CD4-positive, alpha-beta T cell (primary cell): Measurements from ENCODE around the gene GDNF. TPM values are rescaled to one million over a fixed set of nuclear protein-coding genes. Genes with fewer than 3 reads are reported as not detected.

Experiments
- ATAC-seq: fragments of 200-7000 bp; cut with Tn5 transposase; one replicate; pipeline ENCODE4 v1.10.0; 2022; ENCODE audit warnings: mild to moderate bottlenecking; ENCODE audit not compliant: poor library complexity
- CTCF ChIA-PET: fragments of 350-600 bp; sonication (Branson Sonifier 250); formaldehyde crosslinking; loops from one replicate; lab custom pipeline; 2021; ENCODE audit warnings: antibody characterized with exemption, inconsistent platforms; lab: Charles Lee
- POLR2A ChIA-PET: fragments of 350-600 bp; sonication (Branson Sonifier 250); formaldehyde crosslinking; loops from one replicate; lab custom pipeline; 2021; ENCODE audit warnings: antibody characterized with exemption, inconsistent platforms; lab: Charles Lee
- DNase-seq, 14 experiments: peaks; one replicate each; pipeline ENCODE4 v3.0.0-alpha.2; 2013 to 2020; ENCODE audit warnings: mixed read lengths in 2 of 14
- H3K27ac ChIP-seq, 2 donors: one replicate each; pipeline versions ENCODE4 v1.5.1 to v1.7.0; 2013; ENCODE audit warnings: low read length in 2 of 2, low read depth in 1 of 2, mild to moderate bottlenecking in 1 of 2
- H3K27me3 ChIP-seq, 2 experiments: 1 replicate in 1 of 2; 2 replicates in 1 of 2; pipeline versions ENCODE4 v1.6.1 to v1.7.0; 2013; ENCODE audit warnings: low read length in 2 of 2, control low read depth in 1 of 2, mild to moderate bottlenecking in 1 of 2, moderate library complexity in 1 of 2; ENCODE audit not compliant: insufficient read depth in 2 of 2, control insufficient read depth in 1 of 2
- H3K36me3 ChIP-seq: one replicate; pipeline ENCODE4 v1.6.1; 2013; ENCODE audit warnings: low read length, control low read depth; ENCODE audit not compliant: insufficient read depth
- H3K4me1 ChIP-seq: one replicate; pipeline ENCODE4 v1.6.1; 2013; ENCODE audit warnings: low read length, control low read depth; ENCODE audit not compliant: insufficient read depth
- H3K4me3 ChIP-seq: one replicate; pipeline ENCODE4 v1.5.1; 2013; ENCODE audit warnings: mild to moderate bottlenecking, low read length, moderate library complexity
- H3K9me3 ChIP-seq, 2 experiments: 1 replicate in 1 of 2; 2 replicates in 1 of 2; pipeline versions ENCODE4 v1.6.1 to v1.7.0; 2013; ENCODE audit warnings: low read length in 2 of 2, mild to moderate bottlenecking in 2 of 2, control low read depth in 1 of 2, moderate library complexity in 1 of 2; ENCODE audit not compliant: control insufficient read depth in 1 of 2, insufficient read depth in 1 of 2
- H3K27ac Mint-ChIP-seq: one replicate; pipeline ENCODE4 v1.8.0; 2020; ENCODE audit warnings: mixed read lengths
- H3K27me3 Mint-ChIP-seq: one replicate; pipeline ENCODE4 v1.8.0; 2021; ENCODE audit warnings: mixed read lengths
- H3K36me3 Mint-ChIP-seq: one replicate; pipeline ENCODE4 v1.8.0; 2021; ENCODE audit warnings: low read depth, mixed read lengths
- H3K4me1 Mint-ChIP-seq: one replicate; pipeline ENCODE4 v1.8.0; 2021; ENCODE audit warnings: low read depth, mixed read lengths
- H3K4me3 Mint-ChIP-seq: one replicate; pipeline ENCODE4 v1.8.0; 2020; ENCODE audit warnings: mild to moderate bottlenecking, mixed read lengths
- H3K9me3 Mint-ChIP-seq: one replicate; pipeline ENCODE4 v1.8.0; 2020; ENCODE audit warnings: mixed read lengths
- CTCF ChIP-seq: fragments of 200-600 bp; IDR thresholded peaks from one replicate; pipeline ENCODE4 v1.8.0; 2022; ENCODE audit warnings: antibody characterized with exemption, mild to moderate bottlenecking
- intact Hi-C, 2 experiments: fragments of 100-400 bp; cut with DNase I in 1 of 2; cut with micrococcal nuclease in 1 of 2; formaldehyde crosslinking; loops; one replicate each; pipeline versions ENCODE4 v1.15.1 to v1.9.0; 2023 to 2025; cut with DNase I, micrococcal nuclease
- polyA plus RNA-seq, 2 donors: library from polyadenylated mRNA; unstranded; fragments of 120-200 nt; gene quantifications; one replicate each; pipeline ENCODE4 v1.2.1, GENCODE V29; 2013
- total RNA-seq, 174 experiments: library from RNA in 2 of 174; stranded (reverse) in 2 of 174; gene quantifications; one replicate each; pipeline ENCODE4 v1.2.3 and lab custom pipeline; 2021 to 2026

GDNF gene
- not detected for total RNA-seq
- not detected for polyA plus RNA-seq (2013, experiment 1 of 2)
- 0.15 TPM for polyA plus RNA-seq (2013, experiment 2 of 2)
- 0 to 0.14 (median 0) reads per million in 172 experiments for total RNA-seq (lab: John Stamatoyannopoulos, UW)

DNA sequence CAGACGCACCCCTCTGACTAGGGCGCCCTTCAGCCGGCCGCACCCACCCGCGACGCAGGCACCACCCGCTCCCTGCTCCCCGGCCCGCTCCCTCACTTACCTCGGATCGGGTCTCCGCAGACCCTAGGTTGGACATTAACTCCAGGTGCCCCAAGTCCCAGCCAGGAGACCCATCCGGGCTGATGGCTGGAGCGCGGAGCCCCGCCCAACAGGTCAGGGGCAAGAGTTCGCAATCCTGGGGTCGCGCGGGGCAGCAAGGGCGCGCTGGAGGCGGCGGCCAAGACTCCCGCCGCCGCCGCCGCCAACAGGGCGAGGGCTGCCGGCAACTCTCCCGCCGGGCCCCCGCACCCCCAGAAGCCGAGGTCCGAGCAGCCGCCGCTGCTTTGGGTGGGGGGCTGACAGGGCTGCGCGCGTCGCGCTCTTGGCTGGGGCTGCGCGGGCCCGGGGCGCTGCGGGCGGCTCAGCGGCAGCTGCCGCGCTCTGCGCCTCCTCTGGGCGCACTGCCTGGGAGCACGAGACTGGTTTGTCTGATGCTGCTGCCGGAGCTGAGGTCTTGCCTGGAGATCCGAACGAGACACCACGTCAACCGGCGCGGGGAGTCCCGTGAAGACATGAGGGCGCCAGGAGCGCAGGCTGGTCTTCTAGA is at the start of gene GDNF:
GDNF (minus strand) TSS at position 635 of the 646 bp plus-strand sequence. CDS start 5,245 bp downstream, outside the sequence.
- Histone ChIP-seq H3K4me1 (peaks cover 24% of the 10 kb centered on the region), H3K36me3 (no peaks in the 10 kb centered on the region), H3K9me3 (peaks cover 0 to 37% of the 10 kb centered on the region in 2 experiments), H3K4me3 (no peak within 1 kb of the TSS), H3K27me3 (peaks cover 57 to 90% of the 10 kb centered on the region in 2 experiments), H3K27ac (no peak within 1 kb of the TSS)
- Mint-ChIP-seq H3K27ac (no peak within 1 kb of the TSS), H3K4me3 (no peak within 1 kb of the TSS), H3K36me3 (no peaks in the 10 kb centered on the region), H3K27me3 (peaks cover 87% of the 10 kb centered on the region), H3K9me3 (no peaks in the 10 kb centered on the region), H3K4me1 (peaks cover 22% of the 10 kb centered on the region)
- ChIA-PET CTCF (no interaction called here), POLR2A (no interaction called here)
- ATAC-seq (no peak), DNase-seq (no peak)
- no peak for TF ChIP-seq CTCF
- intact Hi-C loops: loop anchor here in 1 of 2 experiments (5.0 kb wide), 1 partner anchor 353 kb away; no protein-coding TSS in a partner anchor

- no peak for TF ChIP-seq CTCF
- no peaks in the 10 kb centered on the region for H3K4me1 Mint-ChIP-seq
- CTCF ChIA-PET: no interaction called here
- peaks cover 5% of the 10 kb centered on the region for H3K27me3 Mint-ChIP-seq
- DNase-seq: no peak
- H3K36me3 Mint-ChIP-seq: no peaks in the 10 kb centered on the region
- Histone ChIP-seq H3K4me1 (no peaks in the 10 kb centered on the region), H3K36me3 (no peaks in the 10 kb centered on the region), H3K27me3 (peaks cover 0 to 3% of the 10 kb centered on the region in 2 experiments), H3K27ac (no peak overlapping the region), H3K4me3 (no peak overlapping the region), H3K9me3 (no peaks in the 10 kb centered on the region)
- intact Hi-C loops: no loop called here
- no peaks in the 10 kb centered on the region for H3K9me3 Mint-ChIP-seq
- H3K4me3 Mint-ChIP-seq: no peak overlapping the region
- POLR2A ChIA-PET: no interaction called here
- H3K27ac Mint-ChIP-seq: no peak overlapping the region
- ATAC-seq: no peak
These were observed 48.6 kb upstream of the GDNF start for GRCh38 chr5:37888476-37888875.

DNA sequence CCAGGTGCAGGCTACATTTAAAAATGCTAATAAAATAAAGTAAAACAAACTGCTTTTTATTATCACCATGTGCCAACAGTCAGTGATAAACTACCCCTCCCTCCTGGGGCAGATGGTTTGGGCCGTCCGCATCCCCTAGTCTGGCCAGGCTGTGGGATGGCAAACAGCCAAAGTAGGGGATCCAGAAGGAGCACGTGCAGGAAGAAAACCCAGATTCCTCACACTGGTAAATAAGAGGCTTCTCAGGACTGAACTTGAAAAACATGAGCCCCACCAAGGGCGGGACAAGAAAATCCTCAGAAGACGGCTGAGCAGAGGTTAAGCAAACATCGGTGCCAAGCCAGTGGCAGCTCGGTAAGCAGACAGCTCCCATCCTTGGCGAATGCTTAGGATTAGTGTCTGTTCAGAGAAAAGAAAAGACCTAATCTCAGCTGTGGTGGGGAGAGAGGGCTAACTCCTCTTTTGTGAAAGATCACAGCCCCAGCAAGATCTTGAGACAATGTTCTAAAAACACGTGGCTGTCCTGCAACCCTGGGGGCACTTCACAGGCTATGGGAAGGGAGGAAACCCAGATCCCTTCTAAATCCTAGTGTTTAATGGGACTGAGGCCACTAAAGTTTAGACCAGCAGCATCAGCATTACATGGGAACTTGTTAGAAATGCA is 46.5 kb upstream of the GDNF start:
- no peaks in the 10 kb centered on the region for H3K9me3 ChIP-seq
- no peak overlapping the region for H3K27ac ChIP-seq
- TF ChIP-seq CTCF: no peak
- no peaks in the 10 kb centered on the region for H3K36me3 Mint-ChIP-seq
- peaks cover 0 to 3% of the 10 kb centered on the region in 2 experiments for H3K27me3 ChIP-seq
- no peaks in the 10 kb centered on the region for H3K36me3 ChIP-seq
- intact Hi-C loops: no loop called here
- no peaks in the 10 kb centered on the region for H3K9me3 Mint-ChIP-seq
- CTCF ChIA-PET: no interaction called here
- peaks cover 13% of the 10 kb centered on the region for H3K27me3 Mint-ChIP-seq
- ATAC-seq (no peak), DNase-seq (no peak)
- POLR2A ChIA-PET: no interaction called here
- no peaks in the 10 kb centered on the region for H3K4me1 Mint-ChIP-seq
- H3K4me3 ChIP-seq: no peak overlapping the region
- no peaks in the 10 kb centered on the region for H3K4me1 ChIP-seq
- H3K27ac Mint-ChIP-seq: no peak overlapping the region
- no peak overlapping the region for H3K4me3 Mint-ChIP-seq
